ENCODE measurements around the gene PRR35.

PRR35 gene

DNA sequence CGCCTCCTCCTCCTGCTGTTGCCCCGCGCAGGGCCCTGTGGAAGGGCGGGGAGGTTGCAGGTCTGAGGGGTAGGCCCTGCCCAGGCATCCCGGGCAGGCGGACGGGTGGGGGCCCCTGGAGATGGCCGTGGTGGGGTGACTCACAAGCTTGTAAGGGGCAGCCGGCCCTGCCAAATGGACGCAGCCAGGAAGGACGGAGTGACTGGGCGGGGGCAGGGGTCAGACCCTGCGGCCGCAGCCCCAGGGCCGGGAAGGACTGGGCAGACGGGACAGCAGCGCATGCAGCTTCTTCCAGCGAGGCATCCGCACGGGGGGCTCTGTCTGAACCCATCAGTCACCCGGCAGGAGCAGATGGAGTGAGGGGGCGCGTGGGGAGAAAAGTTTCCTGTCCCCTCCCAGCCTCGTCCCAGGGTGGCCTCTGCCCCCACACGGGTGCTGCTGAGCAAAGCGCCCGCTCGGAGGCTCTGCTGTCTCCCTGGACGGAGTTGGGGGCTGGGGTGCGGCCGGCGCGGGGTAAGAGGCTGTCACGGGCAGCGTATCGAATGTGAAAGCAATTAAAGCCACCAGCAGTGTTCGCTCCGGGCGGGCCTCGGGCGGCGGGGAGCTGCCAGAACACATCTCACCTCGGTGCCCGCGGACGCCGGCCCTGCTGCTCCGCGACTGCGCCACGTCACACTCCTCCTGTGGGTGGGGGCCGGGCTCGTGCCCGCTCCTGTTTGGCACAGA is 5.4 kb upstream of the PRR35 start:
- Histone ChIP-seq H3K27ac (ENCODE audit: low read length) (no peak overlapping the region), H3K4me3 (ENCODE audit: low read length) (no peak overlapping the region), H3K9me3 (ENCODE audit: control insufficient read depth, low read depth, low read length) (no peaks in the 10 kb centered on the region), H3K36me3 (ENCODE audit: control insufficient read depth, low read depth, low read length) (no peaks in the 10 kb centered on the region), H3K4me1 (ENCODE audit: control insufficient read depth, low read depth, low read length) (peaks cover 3% of the 10 kb centered on the region), H3K9ac (ENCODE audit: low read length) (no peak overlapping the region), H3K27me3 (ENCODE audit: control insufficient read depth, insufficient read depth, low read length) (peaks cover 20% of the 10 kb centered on the region)

GRCh38 chr16:555528-556473 is 4.4 kb upstream of the PRR35 start:
- H3K27ac ChIP-seq (ENCODE audit: low read length): no peak overlapping the region
- H3K4me1 ChIP-seq (ENCODE audit: control insufficient read depth, low read depth, low read length): peaks cover 3% of the 10 kb centered on the region
- no peak overlapping the region for H3K9ac ChIP-seq (ENCODE audit: low read length)
- peaks cover 24% of the 10 kb centered on the region for H3K27me3 ChIP-seq (ENCODE audit: control insufficient read depth, insufficient read depth, low read length)
- no peaks in the 10 kb centered on the region for H3K9me3 ChIP-seq (ENCODE audit: control insufficient read depth, low read depth, low read length)
- H3K4me3 ChIP-seq (ENCODE audit: low read length): no peak overlapping the region
- no peaks in the 10 kb centered on the region for H3K36me3 ChIP-seq (ENCODE audit: control insufficient read depth, low read depth, low read length)

DNA sequence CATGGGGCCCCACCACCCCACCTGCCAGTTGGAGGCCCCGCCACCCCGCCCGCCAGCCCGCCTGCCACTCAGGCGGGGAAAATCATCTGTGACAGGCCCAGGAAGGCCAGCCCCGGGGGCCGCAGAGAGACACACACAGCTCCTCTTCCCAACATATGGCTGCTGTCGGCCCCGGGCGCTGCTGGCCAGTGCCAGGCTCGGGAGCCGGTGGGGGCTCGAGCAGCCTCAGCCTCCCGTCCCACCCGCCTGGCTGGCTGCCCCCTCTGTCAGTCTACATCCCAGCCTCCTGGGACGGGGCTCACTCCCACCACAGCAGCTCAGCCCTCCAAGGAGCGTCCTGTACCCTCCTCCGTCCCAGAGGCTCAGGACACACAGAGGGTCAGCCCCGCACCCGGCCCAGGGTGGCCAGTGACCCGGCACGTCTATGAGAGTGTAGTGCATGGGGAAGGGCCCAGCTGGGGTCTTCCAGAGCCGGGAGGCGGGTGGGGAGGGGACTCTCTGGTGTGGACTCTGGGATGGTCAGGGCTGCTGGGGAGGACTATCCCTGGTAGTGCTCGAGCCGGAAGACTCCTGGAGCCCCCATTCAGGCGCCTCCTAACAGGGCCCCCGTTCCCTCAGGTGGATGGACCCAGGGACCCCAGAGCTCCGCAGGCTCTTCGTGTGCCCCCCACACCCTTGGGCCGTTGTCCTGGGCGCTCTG is 3.6 kb upstream of the PRR35 start:
- H3K4me3 ChIP-seq (ENCODE audit: low read length): no peak overlapping the region
- no peak overlapping the region for H3K9ac ChIP-seq (ENCODE audit: low read length)
- no peaks in the 10 kb centered on the region for H3K9me3 ChIP-seq (ENCODE audit: control insufficient read depth, low read depth, low read length)
- peaks cover 32% of the 10 kb centered on the region for H3K27me3 ChIP-seq (ENCODE audit: control insufficient read depth, insufficient read depth, low read length)
- H3K4me1 ChIP-seq (ENCODE audit: control insufficient read depth, low read depth, low read length): peaks cover 3% of the 10 kb centered on the region
- no peak overlapping the region for H3K27ac ChIP-seq (ENCODE audit: low read length)
- no peaks in the 10 kb centered on the region for H3K36me3 ChIP-seq (ENCODE audit: control insufficient read depth, low read depth, low read length)

GRCh38 chr16:557463-558297 is 2.5 kb upstream of the PRR35 start:
- peaks cover 43% of the 10 kb centered on the region for H3K27me3 ChIP-seq (ENCODE audit: control insufficient read depth, insufficient read depth, low read length)
- H3K27ac ChIP-seq (ENCODE audit: low read length): no peak overlapping the region
- peaks cover 3% of the 10 kb centered on the region for H3K4me1 ChIP-seq (ENCODE audit: control insufficient read depth, low read depth, low read length)
- H3K36me3 ChIP-seq (ENCODE audit: control insufficient read depth, low read depth, low read length): no peaks in the 10 kb centered on the region
- no peaks in the 10 kb centered on the region for H3K9me3 ChIP-seq (ENCODE audit: control insufficient read depth, low read depth, low read length)
- no peak overlapping the region for H3K4me3 ChIP-seq (ENCODE audit: low read length)
- H3K9ac ChIP-seq (ENCODE audit: low read length): no peak overlapping the region

- Histone ChIP-seq H3K9ac (ENCODE audit: low read length) (no peak overlapping the region), H3K4me1 (ENCODE audit: control insufficient read depth, low read depth, low read length) (peaks cover 3% of the 10 kb centered on the region), H3K27ac (ENCODE audit: low read length) (no peak overlapping the region), H3K36me3 (ENCODE audit: control insufficient read depth, low read depth, low read length) (no peaks in the 10 kb centered on the region), H3K4me3 (ENCODE audit: low read length) (no peak overlapping the region), H3K9me3 (ENCODE audit: control insufficient read depth, low read depth, low read length) (no peaks in the 10 kb centered on the region), H3K27me3 (ENCODE audit: control insufficient read depth, insufficient read depth, low read length) (peaks cover 44% of the 10 kb centered on the region)
Observed at GRCh38 chr16:558298-559020, 1.7 kb upstream of the PRR35 start.

GRCh38 chr16:559021-559380 is 1.2 kb upstream of the PRR35 start:
- Histone ChIP-seq H3K9me3 (ENCODE audit: control insufficient read depth, low read depth, low read length) (no peaks in the 10 kb centered on the region), H3K4me1 (ENCODE audit: control insufficient read depth, low read depth, low read length) (peaks cover 3% of the 10 kb centered on the region), H3K9ac (ENCODE audit: low read length) (no peak overlapping the region), H3K4me3 (ENCODE audit: low read length) (no peak overlapping the region), H3K36me3 (ENCODE audit: control insufficient read depth, low read depth, low read length) (no peaks in the 10 kb centered on the region), H3K27ac (ENCODE audit: low read length) (no peak overlapping the region), H3K27me3 (ENCODE audit: control insufficient read depth, insufficient read depth, low read length) (peaks cover 44% of the 10 kb centered on the region)

DNA sequence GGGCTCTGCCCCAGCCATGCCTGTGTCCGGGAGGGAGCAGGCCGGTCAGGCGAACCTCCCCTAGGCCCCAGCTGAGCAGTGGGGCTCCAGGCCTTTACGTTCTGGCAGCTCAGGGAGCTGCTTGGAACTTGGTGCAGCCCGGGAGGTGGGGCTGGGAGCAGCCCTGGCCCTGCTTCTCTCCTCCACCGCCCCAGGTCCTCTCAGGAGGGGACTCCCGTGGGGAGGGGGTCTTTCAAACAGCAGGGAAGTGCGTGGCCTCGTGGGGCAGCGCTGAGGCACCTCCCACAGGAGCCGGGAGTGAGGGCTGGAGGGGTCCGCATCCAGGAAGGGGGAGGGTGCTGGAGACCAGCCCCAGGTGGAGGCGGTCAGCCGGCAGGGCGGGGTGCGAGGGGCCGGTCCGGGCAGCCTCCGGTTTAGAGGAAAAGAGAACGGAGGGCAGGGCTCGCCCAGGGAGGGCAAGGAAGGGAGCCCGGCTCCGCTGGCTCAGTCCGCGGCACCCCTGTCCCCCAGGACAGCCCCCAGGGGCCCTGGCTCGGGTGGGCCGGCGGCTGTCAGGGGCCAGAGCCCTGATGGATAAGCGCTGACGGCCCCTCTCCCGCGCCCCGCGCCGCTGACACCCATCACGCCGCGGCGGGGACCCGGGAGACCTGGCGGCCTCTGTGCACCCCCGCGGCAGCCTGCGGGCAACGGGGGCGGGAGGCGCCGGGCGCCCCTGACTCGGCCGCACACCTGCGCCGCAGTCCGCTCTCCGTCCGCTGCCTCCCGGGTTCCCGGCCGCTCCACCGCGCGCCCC is 587 bp upstream of the PRR35 start:
- no peak overlapping the region for H3K4me3 ChIP-seq (ENCODE audit: low read length)
- H3K4me1 ChIP-seq (ENCODE audit: control insufficient read depth, low read depth, low read length): peaks cover 3% of the 10 kb centered on the region
- no peaks in the 10 kb centered on the region for H3K9me3 ChIP-seq (ENCODE audit: control insufficient read depth, low read depth, low read length)
- H3K27ac ChIP-seq (ENCODE audit: low read length): no peak overlapping the region
- H3K36me3 ChIP-seq (ENCODE audit: control insufficient read depth, low read depth, low read length): no peaks in the 10 kb centered on the region
- peaks cover 44% of the 10 kb centered on the region for H3K27me3 ChIP-seq (ENCODE audit: control insufficient read depth, insufficient read depth, low read length)
- H3K9ac ChIP-seq (ENCODE audit: low read length): no peak overlapping the region

GRCh38 chr16:560701-561412 is 663 bp downstream of the PRR35 start:
- H3K9me3 ChIP-seq (ENCODE audit: control insufficient read depth, low read depth, low read length): no peaks in the 10 kb centered on the region
- no peak overlapping the region for H3K4me3 ChIP-seq (ENCODE audit: low read length)
- peaks cover 44% of the 10 kb centered on the region for H3K27me3 ChIP-seq (ENCODE audit: control insufficient read depth, insufficient read depth, low read length)
- H3K9ac ChIP-seq (ENCODE audit: low read length): no peak overlapping the region
- H3K36me3 ChIP-seq (ENCODE audit: control insufficient read depth, low read depth, low read length): no peaks in the 10 kb centered on the region
- peaks cover 3% of the 10 kb centered on the region for H3K4me1 ChIP-seq (ENCODE audit: control insufficient read depth, low read depth, low read length)
- H3K27ac ChIP-seq (ENCODE audit: low read length): no peak overlapping the region

- Histone ChIP-seq H3K4me1 (ENCODE audit: control insufficient read depth, low read depth, low read length) (peaks cover 6% of the 10 kb centered on the region), H3K27ac (ENCODE audit: low read length) (no peak overlapping the region), H3K27me3 (ENCODE audit: control insufficient read depth, insufficient read depth, low read length) (peaks cover 44% of the 10 kb centered on the region), H3K4me3 (ENCODE audit: low read length) (no peak overlapping the region), H3K9ac (ENCODE audit: low read length) (no peak overlapping the region), H3K9me3 (ENCODE audit: control insufficient read depth, low read depth, low read length) (no peaks in the 10 kb centered on the region), H3K36me3 (ENCODE audit: control insufficient read depth, low read depth, low read length) (no peaks in the 10 kb centered on the region)
Observed at GRCh38 chr16:561413-561794, 1.2 kb downstream of the PRR35 start.

Data from iPS-18a (cell line).